GM21619 (cell line): ENCODE results near the gene INSYN2B.

Experiments
- ATAC-seq: cut with Tn5 transposase; IDR thresholded peaks from one replicate; pipeline ENCODE4 v1.9.1; 2021; ENCODE audit not compliant: unreplicated experiment

INSYN2B gene

GRCh38 chr5:169895926-169896325, 84.4 kb downstream of the INSYN2B start:
- ATAC-seq: no peak

GRCh38 chr5:169893571-169893970, 86.7 kb downstream of the INSYN2B start:
- no peak for ATAC-seq

- ATAC-seq: no peak
Observed at GRCh38 chr5:169893010-169893409, 87.3 kb downstream of the INSYN2B start.

GRCh38 chr5:169889572-169889971, 90.7 kb downstream of the INSYN2B start:
- no peak for ATAC-seq

- no peak for ATAC-seq
Observed at GRCh38 chr5:169886677-169887076, 93.6 kb downstream of the INSYN2B start.

GRCh38 chr5:169886033-169886432, 94.3 kb downstream of the INSYN2B start:
- ATAC-seq: no peak

GRCh38 chr5:169881702-169882303, 98.5 kb downstream of the INSYN2B start:
- ATAC-seq: no peak

GRCh38 chr5:169880785-169881184, 99.5 kb downstream of the INSYN2B start:
- ATAC-seq: no peak

GRCh38 chr5:169880012-169880663, 100.2 kb downstream of the INSYN2B start:
- ATAC-seq: no peak

- no peak for ATAC-seq
Observed at GRCh38 chr5:169876386-169876785, 103.9 kb downstream of the INSYN2B start.

GRCh38 chr5:169875731-169876130, 104.6 kb downstream of the INSYN2B start:
- no peak for ATAC-seq

- ATAC-seq: no peak
Observed at GRCh38 chr5:169875091-169875728, 105.1 kb downstream of the INSYN2B start.

GRCh38 chr5:169874621-169875020, 105.7 kb downstream of the INSYN2B start:
- ATAC-seq: no peak

- no peak for ATAC-seq
Observed at GRCh38 chr5:169873642-169874041, 106.7 kb downstream of the INSYN2B start.

GRCh38 chr5:169871826-169872490, 108.3 kb downstream of the INSYN2B start:
- ATAC-seq: no peak

- ATAC-seq: no peak
Observed at GRCh38 chr5:169870211-169870610, 110.1 kb downstream of the INSYN2B start.

GRCh38 chr5:169869066-169869465, 111.2 kb downstream of the INSYN2B start:
- ATAC-seq: no peak

GRCh38 chr5:169867347-169867746, 112.9 kb downstream of the INSYN2B start:
- no peak for ATAC-seq

- no peak for ATAC-seq
Observed at GRCh38 chr5:169864483-169864882, 115.8 kb downstream of the INSYN2B start.

GRCh38 chr5:169862391-169862811, 117.9 kb downstream of the INSYN2B start:
- no peak for ATAC-seq

GRCh38 chr5:169861934-169862333, 118.4 kb downstream of the INSYN2B start:
- no peak for ATAC-seq

GRCh38 chr5:169861433-169861832, 118.9 kb downstream of the INSYN2B start:
- ATAC-seq: no peak
